ENCODE measurements around the gene CTDP1. TPM values are rescaled to one million over a fixed set of nuclear protein-coding genes. Genes with fewer than 3 reads are reported as not detected.
"Not testable (repeated sequence)": the region's sequence is repeated elsewhere in the genome, so short reads cannot be mapped to it uniquely, and the experiment has no call there.

Gene CTDP1
- total RNA-seq, 3 donors from 2014 or later, result 28.6 to 37.4 (median 30.1) TPM

- no peaks in the 10 kb centered on the region for H3K36me3 ChIP-seq (ENCODE audit: low read depth)
- H3K4me3 ChIP-seq, result no peak overlapping the region
- no peak for DNase-seq
- H3K9me3 ChIP-seq, result no peaks in the 10 kb centered on the region
- ATAC-seq, result no peak
- intact Hi-C loops (cut with DNase I, micrococcal nuclease), result no loop called here
- no peaks in the 10 kb centered on the region for H3K4me1 ChIP-seq (ENCODE audit: low read depth)
- TF ChIP-seq CTCF (IDR thresholded peaks at IDR 0.05), result no peak
These were observed 39.4 kb downstream of the CTDP1 start for GRCh38 chr18:79718878-79719477.

GRCh38 chr18:79719478-79720358 is 40.1 kb downstream of the CTDP1 start:
- H3K4me1 ChIP-seq (ENCODE audit: low read depth); H3K4me3 ChIP-seq; DNase-seq; H3K9me3 ChIP-seq; intact Hi-C loops (cut with DNase I, micrococcal nuclease); H3K36me3 ChIP-seq (ENCODE audit: low read depth); ATAC-seq: not testable (repeated sequence)

- no peaks in the 10 kb centered on the region for H3K36me3 ChIP-seq (ENCODE audit: low read depth)
- H3K9me3 ChIP-seq, result no peaks in the 10 kb centered on the region
- TF ChIP-seq CTCF (IDR thresholded peaks at IDR 0.05), result no peak
- intact Hi-C loops (cut with DNase I, micrococcal nuclease), result no loop called here
- H3K4me1 ChIP-seq (ENCODE audit: low read depth), result no peaks in the 10 kb centered on the region
- no peak for DNase-seq
- no peak for ATAC-seq
- no peak overlapping the region for H3K4me3 ChIP-seq
These were observed 40.7 kb downstream of the CTDP1 start for GRCh38 chr18:79720359-79720733.

GRCh38 chr18:79723036-79723435 is 43.4 kb downstream of the CTDP1 start:
- TF ChIP-seq CTCF (IDR thresholded peaks at IDR 0.05), result no peak
- DNase-seq (no peak), ATAC-seq (no peak)
- Histone ChIP-seq H3K9me3 (no peaks in the 10 kb centered on the region), H3K36me3 (ENCODE audit: low read depth) (no peaks in the 10 kb centered on the region), H3K4me1 (ENCODE audit: low read depth) (no peaks in the 10 kb centered on the region), H3K4me3 (no peak overlapping the region)
- intact Hi-C loops (cut with DNase I, micrococcal nuclease), result no loop called here

GRCh38 chr18:79723628-79724027 is 44.0 kb downstream of the CTDP1 start:
- peak; percentile 72 for ATAC-seq
- H3K36me3 ChIP-seq (ENCODE audit: low read depth), result no peaks in the 10 kb centered on the region
- H3K4me3 ChIP-seq, result no peak overlapping the region

More at GRCh38 chr18:79723628-79724027, 44.0 kb downstream of the CTDP1 start:
- DNase-seq, result no peak
- no peaks in the 10 kb centered on the region for H3K9me3 ChIP-seq
- intact Hi-C loops (cut with DNase I, micrococcal nuclease), result no loop called here
- H3K4me1 ChIP-seq (ENCODE audit: low read depth), result no peaks in the 10 kb centered on the region
- TF ChIP-seq CTCF (IDR thresholded peaks at IDR 0.05), result no peak

Data from mucosa of descending colon (tissue), 3 donors.